Measurements from ENCODE around the gene RIF1. TPM values are rescaled to one million over a fixed set of nuclear protein-coding genes. Genes with fewer than 3 reads are reported as not detected.
A peak's percentile ranks its signal among the peaks of the same experiment; 100 is the strongest.

RIF1 gene
- total RNA-seq, 1 experiment from 2014 or later = 123 TPM

- Mint-ChIP-seq H3K9me3 (no peaks in the 10 kb centered on the region), H3K4me3 (no peak overlapping the region), H3K4me1 (peaks cover 9 to 13% of the 10 kb centered on the region in 2 experiments), H3K27me3 (ENCODE audit: low read depth) (no peaks in the 10 kb centered on the region), H3K36me3 (ENCODE audit: insufficient read depth in 1 of 3, low read depth in 3 of 3) (peaks cover 0 to 4% (median 0%) of the 10 kb centered on the region in 3 experiments; a peak in 1 of 7 replicates), H3K27ac (peak overlapping the region in 1 of 3 experiments; percentile 22; a peak in 3 of 7 replicates)
- Histone ChIP-seq H3K9me3 (ENCODE audit: control insufficient read depth, low read depth, low read length) (no peaks in the 10 kb centered on the region), H3K4me2 (ENCODE audit: insufficient read depth, insufficient read length, low read length) (no peak overlapping the region), H2BK5ac (ENCODE audit: insufficient read length, low read length) (no peak overlapping the region), H4K5ac (ENCODE audit: insufficient read length, low read depth, low read length) (no peak overlapping the region), H3K4me1 (ENCODE audit: insufficient read depth, low read length) (no peaks in the 10 kb centered on the region; the same call in 1 of the 2 replicates), H3K27me3 (ENCODE audit: insufficient read depth, low read length) (no peaks in the 10 kb centered on the region), H3K18ac (ENCODE audit: insufficient read length, low read depth, low read length) (no peak overlapping the region), H4K8ac (replicated peaks; ENCODE audit: insufficient read length, low read depth, low read length) (no peak overlapping the region), H2BK15ac (ENCODE audit: low read depth, low read length) (no peak overlapping the region), H3T11ph (ENCODE audit: low read length) (no peak overlapping the region), H3K14ac (ENCODE audit: insufficient read depth, low read length) (no peak overlapping the region), H3K79me1 (ENCODE audit: insufficient read depth, low read depth, low read length, poor library complexity, severe bottlenecking) (no peaks in the 10 kb centered on the region), H3K23me2 (ENCODE audit: insufficient read length, low read depth, low read length, poor library complexity, severe bottlenecking) (no peaks in the 10 kb centered on the region), H3K9ac (ENCODE audit: extremely low read depth, insufficient read length, low read length) (no peak overlapping the region), H3K56ac (ENCODE audit: insufficient read length, low read depth, low read length) (no peak overlapping the region), H2AK5ac (ENCODE audit: insufficient read length, low read length) (no peak overlapping the region), H2BK120ac (ENCODE audit: low read depth, low read length, poor library complexity, severe bottlenecking) (no peak overlapping the region), H4K91ac (ENCODE audit: insufficient read length, low read depth, low read length) (no peak overlapping the region), H2BK20ac (ENCODE audit: low read depth, low read length, poor library complexity, severe bottlenecking) (no peak overlapping the region), H3K27ac (ENCODE audit: insufficient read length, low read depth, low read length) (no peak overlapping the region), H3K23ac (ENCODE audit: insufficient read length, low read depth, low read length) (no peak overlapping the region), H3K4ac (ENCODE audit: low read depth, low read length) (no peak overlapping the region), H2AFZ (ENCODE audit: low read length) (no peak overlapping the region), H2BK12ac (ENCODE audit: insufficient read length, low read depth, low read length) (no peak overlapping the region), H3K79me2 (ENCODE audit: insufficient read depth, low read length) (no peaks in the 10 kb centered on the region), H4K20me1 (ENCODE audit: control insufficient read depth, insufficient read depth, insufficient read length) (no peaks in the 10 kb centered on the region)
- no peak for DNase-seq
- 100% methylated on average over 1 of the region's 3 CpGs for WGBS (ENCODE audit: extremely low coverage, insufficient read length, low lambda C conversion rate)
- no peak for TF ChIP-seq CTCF (conservative IDR thresholded peaks at IDR 0.05)
Observed at GRCh38 chr2:151374436-151374835, 35.3 kb upstream of the RIF1 start.
